GM12878 (cell line): ENCODE results near the gene ICA1. TPM values are rescaled to one million over a fixed set of nuclear protein-coding genes. Genes with fewer than 3 reads are reported as not detected.

Experiments used
- BCL11A ChIP-seq: IDR thresholded peaks from 2 replicates; pipeline ENCODE4 v1.6.1; 2011; ENCODE audit warnings: low read depth, low read length
- CUX1 ChIP-seq: IDR thresholded peaks from 2 replicates; pipeline ENCODE4 v1.6.1; 2012; ENCODE audit warnings: improper control_type of control experiment, low read depth, low read length; ENCODE audit not compliant: insufficient replicate concordance
- ETV6 ChIP-seq, 2 experiments: fragments of 450-650 bp in 1 of 2; IDR thresholded peaks in 1 of 2; conservative IDR thresholded peaks in 1 of 2; 2 replicates each; pipeline ENCODE4 v1.6.1; 2014; ENCODE audit warnings: antibody characterized with exemption in 1 of 2, borderline replicate concordance in 1 of 2, low read depth in 1 of 2, mild to moderate bottlenecking in 1 of 2, moderate library complexity in 1 of 2
- FOS ChIP-seq: IDR thresholded peaks from 3 replicates; pipeline ENCODE4 v1.6.1; 2011; ENCODE audit warnings: borderline replicate concordance; ENCODE audit not compliant: insufficient read length; ENCODE audit errors: extremely low read depth
- FOXM1 ChIP-seq: IDR thresholded peaks from 2 replicates; pipeline ENCODE4 v1.6.1; 2012; ENCODE audit warnings: low read depth, mild to moderate bottlenecking, inconsistent platforms, low read length, moderate library complexity
- GABPA ChIP-seq: IDR thresholded peaks from 2 replicates; pipeline ENCODE4 v1.6.1; 2014; ENCODE audit warnings: antibody characterized with exemption, low read depth, mild to moderate bottlenecking, inconsistent platforms
- KAT2A ChIP-seq: conservative IDR thresholded peaks from 2 replicates; pipeline ENCODE4 v1.6.1; 2011; ENCODE audit warnings: low read depth, low read length; ENCODE audit not compliant: control insufficient read depth
- MEF2A ChIP-seq: IDR thresholded peaks from 2 replicates; pipeline ENCODE4 v1.6.1; 2011; ENCODE audit warnings: low read depth, mild to moderate bottlenecking, low read length, moderate library complexity; ENCODE audit not compliant: insufficient read depth
- NFIC ChIP-seq: IDR thresholded peaks from 2 replicates; pipeline ENCODE4 v1.6.1; 2012; ENCODE audit warnings: low read depth, mild to moderate bottlenecking, inconsistent platforms, low read length, moderate library complexity
- RBBP5 ChIP-seq: fragments of 200-600 bp; sonication (generic); conservative IDR thresholded peaks from 2 replicates; pipeline ENCODE4 v1.6.1; 2016
- RFX5 ChIP-seq: IDR thresholded peaks from 2 replicates; pipeline ENCODE4 v1.6.1; 2011; ENCODE audit warnings: low read depth, low read length, improper control_type of control experiment
- RUNX3 ChIP-seq: IDR thresholded peaks from 2 replicates; pipeline ENCODE4 v1.6.1; 2012; ENCODE audit warnings: low read length, inconsistent platforms
- SIX5 ChIP-seq: IDR thresholded peaks from 2 replicates; pipeline ENCODE4 v1.6.1; 2011; ENCODE audit warnings: mild to moderate bottlenecking, low read depth, low read length, moderate library complexity; ENCODE audit not compliant: severe bottlenecking
- SMARCA5 ChIP-seq: fragments of 450-650 bp; IDR thresholded peaks from 2 replicates; pipeline ENCODE4 v1.6.1; 2017; ENCODE audit warnings: mild to moderate bottlenecking
- TARDBP ChIP-seq: IDR thresholded peaks from 2 replicates; pipeline ENCODE4 v1.6.1; 2016; ENCODE audit warnings: borderline replicate concordance
- TCF7 ChIP-seq: IDR thresholded peaks from 2 replicates; pipeline ENCODE4 v1.6.1; 2014; ENCODE audit warnings: antibody characterized with exemption, borderline replicate concordance
- ZBTB4 ChIP-seq: fragments of 450-650 bp; formaldehyde crosslinking; IDR thresholded peaks from 2 replicates; pipeline ENCODE4 v1.4.0; 2022; ENCODE audit warnings: mild to moderate bottlenecking, moderate library complexity
- ZNF24 ChIP-seq: fragments of 450-650 bp; IDR thresholded peaks from 2 replicates; pipeline ENCODE4 v1.6.1; 2017; ENCODE audit warnings: antibody characterized with exemption, mild to moderate bottlenecking
- polyA plus RNA-seq, 11 experiments: library from polyadenylated mRNA; depleted of rRNA in 4 of 11; unstranded in 6 of 11; stranded (reverse) in 5 of 11; fragments of >200 nt; fragmentation: Nextera tagmentation in 4 of 11; fragmentation: Illumina TruSeq in 1 of 11; extraction: Ambion mirVana in 4 of 11; extraction: Trizol in 1 of 11; gene quantifications; 1 replicate in 1 of 11; 2 replicates in 10 of 11; pipeline versions ENCODE4 v1.2.1 to v1.2.3, GENCODE V29; 2011 to 2016; ENCODE audit warnings: inconsistent platforms in 2 of 11, missing spikeins in 2 of 11, low read depth in 1 of 11
- total RNA-seq, 4 experiments: library from RNA; depleted of rRNA in 3 of 4; stranded (reverse); fragments of >200 nt in 3 of 4; fragmentation: Illumina TruSeq in 1 of 4; extraction: Trizol in 1 of 4; gene quantifications; 2 replicates each; pipeline versions ENCODE4 v1.2.1 to v1.2.3, GENCODE V29; 2013 to 2021
- TF ChIP-seq, protein P1 (sequence below), 3 experiments: IDR thresholded peaks in 2 of 3; conservative IDR thresholded peaks in 1 of 3; 2 replicates each; pipeline ENCODE4 v1.5.1; 2011; ENCODE audit warnings: low read depth in 3 of 3, low read length in 3 of 3, mild to moderate bottlenecking in 3 of 3, control low read depth in 2 of 3, moderate library complexity in 2 of 3, inconsistent platforms in 1 of 3, mixed read lengths in 1 of 3; ENCODE audit not compliant: control insufficient read depth in 2 of 3, insufficient read depth in 1 of 3; ENCODE audit errors: extremely low read depth in 1 of 3

Gene ICA1
- total and polyA plus RNA-seq, 10 of the 15 experiments (the other 5 are each of a cell fraction or from before 2014, with no cell fraction given): 1.3 to 35.1 (median 3.3) TPM

DNA sequence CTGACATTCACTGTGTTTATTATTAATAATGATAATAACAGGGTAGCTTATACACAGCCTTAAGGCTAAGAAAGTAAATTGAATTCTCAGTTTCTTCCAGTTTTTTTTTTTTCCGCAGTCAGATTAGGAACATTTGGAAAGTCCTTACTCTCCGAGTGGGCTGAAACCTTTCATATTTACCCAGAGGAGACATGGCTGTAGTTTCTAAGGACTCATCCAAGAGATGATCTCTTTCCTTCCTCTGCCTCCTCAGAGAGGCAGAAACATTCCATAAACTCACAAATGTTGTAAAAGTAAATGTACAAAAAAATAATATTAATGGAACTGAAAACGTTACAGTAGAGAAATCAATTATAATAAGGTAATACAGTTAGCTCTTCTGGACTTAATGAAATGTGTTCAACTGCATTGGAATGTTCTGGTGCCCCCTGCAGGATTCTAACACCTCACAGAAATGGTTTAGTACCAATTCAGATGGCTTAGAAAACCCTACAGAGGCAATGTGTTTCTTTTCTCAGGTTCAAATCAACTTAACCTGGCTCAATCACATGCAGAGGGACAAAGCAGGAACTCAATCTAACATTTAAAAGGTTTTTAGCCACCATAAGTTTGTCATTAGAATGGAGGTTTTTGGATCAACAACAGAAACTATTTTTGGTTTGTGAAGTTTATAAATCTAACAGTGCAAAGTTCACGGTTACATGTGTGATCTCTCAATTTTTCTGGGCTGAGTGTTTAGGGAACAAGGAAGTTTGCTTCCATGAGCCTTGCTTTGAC, 71.7 kb downstream of the ICA1 start (continued):
- TF ChIP-seq TARDBP (no peak), TCF7 (no peak), BCL11A (no peak), GABPA (no peak), FOS (no peak), ZNF24 (peak; percentile 93), NFIC (peak; percentile 66; the same call in 1 of the 2 replicates), RUNX3 (peak; percentile 25; the same call in 1 of the 2 replicates), RBBP5 (no peak), SMARCA5 (peak; percentile 80; the same call in 1 of the 2 replicates), KAT2A (no peak), RFX5 (no peak), FOXM1 (peak; percentile 77), CUX1 (no peak), MEF2A (0 out of 2 replicates have a peak, but pooled peaks have one; percentile 49), ETV6 (conservative IDR thresholded peaks at IDR 0.05 in 1 of 2, IDR thresholded peaks at IDR 0.05 in 1 of 2; ENCODE audit: borderline replicate concordance in 1 of 2, low read depth in 1 of 2) (no peak), ZBTB4 (CRISPR knock-in tag) (no peak), SIX5 (no peak)
- TF ChIP-seq, protein P1, sequence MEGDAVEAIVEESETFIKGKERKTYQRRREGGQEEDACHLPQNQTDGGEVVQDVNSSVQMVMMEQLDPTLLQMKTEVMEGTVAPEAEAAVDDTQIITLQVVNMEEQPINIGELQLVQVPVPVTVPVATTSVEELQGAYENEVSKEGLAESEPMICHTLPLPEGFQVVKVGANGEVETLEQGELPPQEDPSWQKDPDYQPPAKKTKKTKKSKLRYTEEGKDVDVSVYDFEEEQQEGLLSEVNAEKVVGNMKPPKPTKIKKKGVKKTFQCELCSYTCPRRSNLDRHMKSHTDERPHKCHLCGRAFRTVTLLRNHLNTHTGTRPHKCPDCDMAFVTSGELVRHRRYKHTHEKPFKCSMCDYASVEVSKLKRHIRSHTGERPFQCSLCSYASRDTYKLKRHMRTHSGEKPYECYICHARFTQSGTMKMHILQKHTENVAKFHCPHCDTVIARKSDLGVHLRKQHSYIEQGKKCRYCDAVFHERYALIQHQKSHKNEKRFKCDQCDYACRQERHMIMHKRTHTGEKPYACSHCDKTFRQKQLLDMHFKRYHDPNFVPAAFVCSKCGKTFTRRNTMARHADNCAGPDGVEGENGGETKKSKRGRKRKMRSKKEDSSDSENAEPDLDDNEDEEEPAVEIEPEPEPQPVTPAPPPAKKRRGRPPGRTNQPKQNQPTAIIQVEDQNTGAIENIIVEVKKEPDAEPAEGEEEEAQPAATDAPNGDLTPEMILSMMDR (IDR thresholded peaks at IDR 0.05 in 2 of 3, conservative IDR thresholded peaks at IDR 0.05 in 1 of 3; ENCODE audit: control insufficient read depth in 2 of 3, extremely low read depth in 1 of 3, insufficient read depth in 1 of 3, low read depth in 3 of 3, low read length in 3 of 3): peak; percentile 66 to 82 (median 81); a peak in 5 of 6 replicates
